Gastroesophageal sphincter (tissue), 4 donors: Measurements from ENCODE around the gene ABCC11. TPM values are rescaled to one million over a fixed set of nuclear protein-coding genes. Genes with fewer than 3 reads are reported as not detected.

Experiments used
- ATAC-seq: fragments of 150-250 bp; one replicate; pipeline ENCODE4 v1.9.1; 2016; ENCODE audit warnings: mild to moderate bottlenecking, moderate library complexity
- H3K27ac ChIP-seq, 4 donors: fragments of 200-600 bp; sonication (generic) in 3 of 4; 1 replicate in 3 of 4; 2 replicates in 1 of 4; pipeline ENCODE4 v1.5.1; 2016 to 2019
- H3K27me3 ChIP-seq: fragments of 200-600 bp; sonication (generic); one replicate; pipeline ENCODE4 v1.5.1; 2019
- H3K36me3 ChIP-seq, 2 donors: fragments of 200-600 bp; sonication (generic); one replicate each; pipeline ENCODE4 v1.5.1; 2019; ENCODE audit warnings: control low read depth in 1 of 2
- H3K4me1 ChIP-seq, 3 donors: fragments of 200-600 bp; sonication (generic); 1 replicate in 2 of 3; 2 replicates in 1 of 3; pipeline ENCODE4 v1.5.1; 2016 to 2019; ENCODE audit warnings: control low read depth in 2 of 3
- H3K4me3 ChIP-seq, 2 donors: fragments of 200-600 bp; sonication (generic); one replicate each; pipeline ENCODE4 v1.5.1; 2019; ENCODE audit warnings: mild to moderate bottlenecking in 1 of 2, moderate library complexity in 1 of 2
- H3K9me3 ChIP-seq, 3 donors: fragments of 200-600 bp; sonication (generic); one replicate each; pipeline ENCODE4 v1.5.1; 2017 to 2019; ENCODE audit warnings: control low read depth in 2 of 3
- EP300 ChIP-seq: sonication (generic); formaldehyde crosslinking; IDR thresholded peaks from one replicate; pipeline ENCODE4 v1.6.1; 2017; ENCODE audit warnings: antibody characterized with exemption, mild to moderate bottlenecking
- POLR2A ChIP-seq, 2 donors: fragments of 450-650 bp; IDR thresholded peaks; one replicate each; pipeline ENCODE4 v1.6.1; 2017; ENCODE audit warnings: antibody characterized with exemption in 2 of 2, mild to moderate bottlenecking in 2 of 2, moderate library complexity in 1 of 2
- POLR2AphosphoS5 ChIP-seq: sonication (generic); formaldehyde crosslinking; IDR thresholded peaks from one replicate; pipeline ENCODE4 v1.6.1; 2017; ENCODE audit warnings: antibody characterized with exemption
- WGBS, 2 donors: methylation state at CpG; one replicate each; pipeline ENCODE4 v1.1.5; 2018; ENCODE audit warnings: low coverage in 1 of 2; 5-methylcytosine and 5-hydroxymethylcytosine counted together
- total RNA-seq, 4 donors: library from RNA; depleted of rRNA; stranded (reverse); fragments of >200 nt; gene quantifications; one replicate each; pipeline ENCODE4 v1.1.0, GENCODE V29; 2016
- TF ChIP-seq, protein P1 (sequence below), 4 experiments: fragments of 200-600 bp in 2 of 4; fragments of 450-650 bp in 2 of 4; sonication (generic) in 1 of 4; IDR thresholded peaks; one replicate each; pipeline ENCODE4 v1.5.1; 2017 to 2019; ENCODE audit warnings: antibody characterized with exemption in 4 of 4, mild to moderate bottlenecking in 2 of 4, moderate library complexity in 2 of 4

ABCC11 gene
- total RNA-seq, 4 donors from 2014 or later: not detected

DNA sequence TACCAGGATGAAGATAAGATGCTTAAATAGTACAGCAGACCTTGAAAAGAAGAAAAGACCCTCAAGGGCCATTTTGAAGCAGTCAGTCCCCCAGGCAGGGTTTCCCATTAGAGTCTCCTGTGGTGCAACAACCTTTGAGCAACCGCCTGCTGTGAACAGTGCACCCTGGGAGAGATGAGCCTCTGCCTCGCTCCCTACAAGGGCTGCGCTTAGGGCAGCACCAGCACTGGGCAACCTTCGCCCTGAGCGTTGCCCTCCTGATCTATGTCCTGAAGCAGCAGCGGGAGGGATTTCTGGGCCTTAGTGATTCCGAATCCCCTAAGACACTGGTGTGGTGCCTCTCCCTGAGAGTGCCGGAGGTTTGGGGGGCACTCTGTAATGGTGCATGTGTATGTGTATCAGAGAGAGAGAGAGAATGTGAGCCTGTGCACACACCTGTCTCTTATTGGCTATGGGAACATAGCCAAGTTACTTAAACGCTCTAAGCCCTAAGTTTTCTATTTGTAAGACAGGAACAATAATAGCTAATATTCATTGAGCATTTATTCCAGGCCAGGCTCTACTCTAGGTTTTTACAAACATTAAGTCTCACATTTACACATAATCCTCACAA lies 66.4 kb downstream of the ABCC11 start:
- ATAC-seq: no peak
- peaks cover 4% of the 10 kb centered on the region for H3K27me3 ChIP-seq
- TF ChIP-seq, protein P1, sequence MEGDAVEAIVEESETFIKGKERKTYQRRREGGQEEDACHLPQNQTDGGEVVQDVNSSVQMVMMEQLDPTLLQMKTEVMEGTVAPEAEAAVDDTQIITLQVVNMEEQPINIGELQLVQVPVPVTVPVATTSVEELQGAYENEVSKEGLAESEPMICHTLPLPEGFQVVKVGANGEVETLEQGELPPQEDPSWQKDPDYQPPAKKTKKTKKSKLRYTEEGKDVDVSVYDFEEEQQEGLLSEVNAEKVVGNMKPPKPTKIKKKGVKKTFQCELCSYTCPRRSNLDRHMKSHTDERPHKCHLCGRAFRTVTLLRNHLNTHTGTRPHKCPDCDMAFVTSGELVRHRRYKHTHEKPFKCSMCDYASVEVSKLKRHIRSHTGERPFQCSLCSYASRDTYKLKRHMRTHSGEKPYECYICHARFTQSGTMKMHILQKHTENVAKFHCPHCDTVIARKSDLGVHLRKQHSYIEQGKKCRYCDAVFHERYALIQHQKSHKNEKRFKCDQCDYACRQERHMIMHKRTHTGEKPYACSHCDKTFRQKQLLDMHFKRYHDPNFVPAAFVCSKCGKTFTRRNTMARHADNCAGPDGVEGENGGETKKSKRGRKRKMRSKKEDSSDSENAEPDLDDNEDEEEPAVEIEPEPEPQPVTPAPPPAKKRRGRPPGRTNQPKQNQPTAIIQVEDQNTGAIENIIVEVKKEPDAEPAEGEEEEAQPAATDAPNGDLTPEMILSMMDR (IDR thresholded peaks at IDR 0.05): no peak
- TF ChIP-seq EP300: no peak
- TF ChIP-seq POLR2AphosphoS5: no peak
- no peak for TF ChIP-seq POLR2A (IDR thresholded peaks at IDR 0.05)
- H3K36me3 ChIP-seq: no peaks in the 10 kb centered on the region
- no peaks in the 10 kb centered on the region for H3K9me3 ChIP-seq
- no peak overlapping the region for H3K4me3 ChIP-seq
- H3K27ac ChIP-seq: no peak overlapping the region
- WGBS, 2 donors: 82% methylated on average over 1 to 6 of the region's 9 CpGs
- no peaks in the 10 kb centered on the region for H3K4me1 ChIP-seq

DNA sequence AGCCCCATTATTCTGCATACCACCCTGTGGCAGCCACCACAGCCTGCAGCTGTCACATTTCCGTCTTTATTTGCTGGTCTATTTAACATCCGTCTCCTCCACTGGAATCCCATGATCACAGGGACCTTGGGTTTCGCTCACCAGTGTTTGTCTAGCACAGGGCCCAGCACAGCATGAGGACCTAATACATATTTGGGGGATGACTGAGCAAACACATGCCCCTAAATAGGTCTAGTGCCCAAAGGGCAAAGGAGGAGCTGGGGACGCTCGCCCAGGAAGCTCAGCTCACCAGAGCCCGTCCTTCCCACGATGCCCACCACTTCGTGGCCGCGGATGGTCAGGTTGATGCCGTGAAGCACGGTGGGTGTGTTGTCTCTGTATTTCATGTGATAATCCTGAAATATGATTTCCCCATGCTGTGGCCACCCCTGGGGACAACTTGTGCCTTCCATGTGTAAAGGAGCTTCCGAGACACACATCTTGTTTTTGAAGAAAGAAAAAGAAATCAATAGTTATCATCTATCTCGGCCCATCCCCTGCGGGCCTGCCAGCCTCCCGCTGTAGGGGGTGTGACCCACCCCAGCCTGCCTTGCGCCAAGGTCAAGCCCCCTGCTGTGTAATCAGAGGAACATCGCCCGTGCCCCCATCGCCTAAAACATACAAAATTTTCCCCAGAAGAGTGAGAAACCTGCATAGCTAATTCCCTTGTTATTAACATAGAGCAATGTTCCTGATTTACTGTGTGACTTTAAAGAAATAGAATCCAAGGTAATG lies 70.5 kb downstream of the ABCC11 start:
- TF ChIP-seq EP300 (no peak), POLR2A (IDR thresholded peaks at IDR 0.05) (no peak), POLR2AphosphoS5 (no peak)
- TF ChIP-seq, protein P1 (IDR thresholded peaks at IDR 0.05): no peak
- no peak for ATAC-seq
- no peak overlapping the region for H3K27ac ChIP-seq
- WGBS, 2 donors: 86 to 87% methylated on average over 12 of the region's 20 CpGs
- no peaks in the 10 kb centered on the region for H3K9me3 ChIP-seq
- no peaks in the 10 kb centered on the region for H3K4me1 ChIP-seq
- H3K4me3 ChIP-seq: no peak overlapping the region
- H3K36me3 ChIP-seq: no peaks in the 10 kb centered on the region
- H3K27me3 ChIP-seq: peaks cover 18% of the 10 kb centered on the region

DNA sequence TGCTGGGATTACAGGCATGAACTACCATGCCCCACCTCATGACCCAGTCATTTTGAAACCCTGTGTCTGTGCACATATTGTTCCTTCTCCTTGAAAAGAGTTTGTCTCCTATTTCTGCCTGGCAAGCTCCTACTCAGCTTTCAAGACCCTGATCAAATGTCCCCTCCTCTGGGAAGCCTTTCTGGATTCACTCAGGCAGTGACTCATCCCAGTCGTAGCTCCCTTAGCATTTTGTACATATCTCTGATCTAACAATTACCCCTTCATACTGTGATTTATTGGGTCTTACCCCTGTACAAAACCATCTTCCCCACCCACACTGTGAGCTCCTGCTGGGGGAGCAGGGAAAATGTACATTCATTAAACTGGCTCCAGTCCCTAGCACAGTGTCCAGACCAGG lies 73.5 kb downstream of the ABCC11 start:
- H3K4me1 ChIP-seq: no peaks in the 10 kb centered on the region
- H3K9me3 ChIP-seq: no peaks in the 10 kb centered on the region
- no peak overlapping the region for H3K4me3 ChIP-seq
- 40 to 82% methylated on average over 1 of the region's 1 CpG for WGBS, 2 donors
- no peaks in the 10 kb centered on the region for H3K36me3 ChIP-seq
- ATAC-seq: no peak
- H3K27me3 ChIP-seq: peaks cover 18% of the 10 kb centered on the region
- TF ChIP-seq EP300 (no peak), POLR2AphosphoS5 (no peak), POLR2A (IDR thresholded peaks at IDR 0.05) (no peak)
- TF ChIP-seq, protein P1 (IDR thresholded peaks at IDR 0.05): no peak
- H3K27ac ChIP-seq: no peak overlapping the region

DNA sequence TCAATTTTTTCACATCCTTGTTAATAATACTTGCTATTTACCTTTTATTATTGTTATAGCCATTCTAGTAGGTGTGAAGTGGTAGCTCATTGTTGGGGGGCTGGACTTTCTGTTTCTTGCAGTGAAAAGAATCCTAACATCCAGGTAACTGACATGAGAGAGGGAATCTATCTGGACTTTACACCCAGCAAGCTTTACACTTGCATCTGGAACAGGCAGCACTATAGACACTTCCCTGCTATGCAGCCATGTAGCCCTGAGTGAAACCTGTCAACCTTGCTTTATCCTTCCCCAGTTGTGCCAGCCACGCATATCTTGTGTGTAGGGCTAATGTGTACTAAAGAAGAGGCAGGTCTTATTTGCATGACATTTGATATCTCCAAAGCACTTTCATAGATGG lies 74.7 kb downstream of the ABCC11 start:
- no peak for ATAC-seq
- no peaks in the 10 kb centered on the region for H3K9me3 ChIP-seq
- no peaks in the 10 kb centered on the region for H3K36me3 ChIP-seq
- 67 to 100% methylated on average over 1 of the region's 1 CpG for WGBS, 2 donors
- H3K4me1 ChIP-seq: no peaks in the 10 kb centered on the region
- H3K4me3 ChIP-seq: no peak overlapping the region
- H3K27ac ChIP-seq: no peak overlapping the region
- H3K27me3 ChIP-seq: peaks cover 18% of the 10 kb centered on the region
- TF ChIP-seq EP300 (no peak), POLR2A (IDR thresholded peaks at IDR 0.05) (no peak), POLR2AphosphoS5 (no peak)
- TF ChIP-seq, protein P1 (IDR thresholded peaks at IDR 0.05): no peak

DNA sequence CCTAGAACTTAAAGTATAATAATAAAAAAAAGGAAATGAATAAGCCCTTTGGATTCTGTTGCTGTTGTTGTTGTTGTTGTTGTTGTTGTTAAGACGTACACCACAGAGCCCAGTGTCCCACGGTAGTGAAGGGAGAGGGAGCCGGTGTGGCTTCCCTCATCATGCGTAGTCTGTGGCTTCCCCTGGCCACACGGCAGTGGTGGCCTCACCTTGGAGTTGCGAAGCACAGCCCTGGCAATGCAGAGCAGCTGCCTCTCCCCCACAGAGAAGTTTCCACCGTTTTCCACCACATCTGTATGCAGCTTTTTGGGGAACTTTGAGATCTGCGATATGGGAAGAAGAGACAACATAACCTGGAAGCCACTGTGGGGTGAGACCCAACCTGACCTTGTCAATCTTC lies 77.4 kb downstream of the ABCC11 start:
- Histone ChIP-seq H3K36me3 (no peaks in the 10 kb centered on the region), H3K27ac (no peak overlapping the region), H3K4me3 (no peak overlapping the region), H3K9me3 (no peaks in the 10 kb centered on the region), H3K4me1 (peaks cover 0 to under 1% (median 0%) of the 10 kb centered on the region in 3 donors), H3K27me3 (peaks cover 6% of the 10 kb centered on the region)
- TF ChIP-seq POLR2A (IDR thresholded peaks at IDR 0.05): no peak
- TF ChIP-seq, protein P1 (IDR thresholded peaks at IDR 0.05): no peak
- WGBS, 2 donors: 80% methylated on average over 7 of the region's 8 CpGs; no CpG with 5 or more reads in 1 of the 2 donors
- no peak for ATAC-seq
